Naive thymus-derived CD4-positive, alpha-beta T cell (primary cell): Measurements from ENCODE around the gene HECW1. TPM values are rescaled to one million over a fixed set of nuclear protein-coding genes. Genes with fewer than 3 reads are reported as not detected.
"Not testable (repeated sequence)": the region's sequence is repeated elsewhere in the genome, so short reads cannot be mapped to it uniquely, and the experiment has no call there.

ENCODE experiments used
- ATAC-seq: fragments of 150-1000 bp; cut with Tn5 transposase; 2 replicates; pipeline ENCODE4 v1.10.0; 2021; ENCODE audit warnings: mild to moderate bottlenecking, moderate library complexity
- CTCF ChIA-PET: fragments of 350-600 bp; sonication (Branson Sonifier 250); formaldehyde crosslinking; loops from one replicate; lab custom pipeline; 2021; ENCODE audit warnings: antibody characterized with exemption; lab: Charles Lee
- POLR2A ChIA-PET: fragments of 350-600 bp; sonication (Branson Sonifier 250); formaldehyde crosslinking; loops from one replicate; lab custom pipeline; 2021; ENCODE audit warnings: antibody characterized with exemption, inconsistent platforms; lab: Charles Lee
- DNase-seq, 9 donors: peaks; one replicate each; pipeline versions ENCODE4 v3.0.0 to v3.0.0-alpha.2; 2020 to 2022; ENCODE audit warnings: mixed read lengths in 1 of 9
- H3K27ac ChIP-seq: one replicate; pipeline ENCODE4 v1.7.0; 2013; ENCODE audit warnings: mild to moderate bottlenecking, low read depth, low read length, moderate library complexity
- H3K27me3 ChIP-seq, 2 donors: one replicate each; pipeline ENCODE4 v1.7.0; 2013; ENCODE audit warnings: low read length in 2 of 2, mild to moderate bottlenecking in 2 of 2, moderate library complexity in 2 of 2; ENCODE audit not compliant: control insufficient read depth in 2 of 2, insufficient read depth in 2 of 2
- H3K36me3 ChIP-seq, 3 experiments: 1 replicate in 2 of 3; 2 replicates in 1 of 3; pipeline ENCODE4 v1.7.0; 2013; ENCODE audit warnings: low read length in 3 of 3, mild to moderate bottlenecking in 3 of 3, moderate library complexity in 1 of 3; ENCODE audit not compliant: insufficient read depth in 3 of 3, control insufficient read depth in 2 of 3
- H3K4me1 ChIP-seq, 2 donors: one replicate each; pipeline ENCODE4 v1.7.0; 2013; ENCODE audit warnings: low read length in 2 of 2, mild to moderate bottlenecking in 2 of 2, moderate library complexity in 1 of 2; ENCODE audit not compliant: control insufficient read depth in 2 of 2, insufficient read depth in 2 of 2
- H3K4me3 ChIP-seq: 2 replicates; pipeline ENCODE4 v1.7.0; 2013; ENCODE audit warnings: mild to moderate bottlenecking, low read length
- H3K9me3 ChIP-seq, 3 experiments: 1 replicate in 2 of 3; 2 replicates in 1 of 3; pipeline ENCODE4 v1.7.0; 2013; ENCODE audit warnings: low read length in 3 of 3; ENCODE audit not compliant: control insufficient read depth in 2 of 3
- H3K27ac Mint-ChIP-seq, 9 donors: one replicate each; pipeline ENCODE4 v1.8.0; 2020 to 2022; ENCODE audit warnings: mixed read lengths in 9 of 9, mild to moderate bottlenecking in 8 of 9, moderate library complexity in 5 of 9, inconsistent platforms in 2 of 9
- H3K27me3 Mint-ChIP-seq, 5 donors: one replicate each; pipeline ENCODE4 v1.8.0; 2021 to 2022; ENCODE audit warnings: mixed read lengths in 5 of 5, mild to moderate bottlenecking in 1 of 5
- H3K36me3 Mint-ChIP-seq, 5 donors: one replicate each; pipeline ENCODE4 v1.8.0; 2020 to 2022; ENCODE audit warnings: mixed read lengths in 5 of 5, mild to moderate bottlenecking in 3 of 5, inconsistent platforms in 1 of 5
- H3K4me1 Mint-ChIP-seq, 7 donors: one replicate each; pipeline ENCODE4 v1.8.0; 2020 to 2022; ENCODE audit warnings: mixed read lengths in 7 of 7, mild to moderate bottlenecking in 3 of 7, inconsistent platforms in 1 of 7
- H3K4me3 Mint-ChIP-seq, 10 donors: one replicate each; pipeline ENCODE4 v1.8.0; 2020 to 2022; ENCODE audit warnings: mild to moderate bottlenecking in 10 of 10, mixed read lengths in 10 of 10, moderate library complexity in 6 of 10, inconsistent platforms in 2 of 10
- H3K9me3 Mint-ChIP-seq, 11 donors: one replicate each; pipeline ENCODE4 v1.8.0; 2020 to 2022; ENCODE audit warnings: mixed read lengths in 11 of 11, mild to moderate bottlenecking in 4 of 11, inconsistent platforms in 1 of 11, moderate library complexity in 1 of 11
- intact Hi-C, 2 donors: fragments of 100-400 bp; cut with micrococcal nuclease; formaldehyde crosslinking; loops; one replicate each; pipeline ENCODE4 v1.15.1; 2023
- polyA plus RNA-seq, 2 donors: library from polyadenylated mRNA; unstranded; fragments of 300-500 nt; fragmentation: Illumina TruSeq; gene quantifications; one replicate each; pipeline ENCODE4 v1.2.3, GENCODE V29; 2021
- total RNA-seq, 6 experiments: library from RNA in 5 of 6; stranded (reverse) in 5 of 6; gene quantifications; 1 replicate in 5 of 6; 2 replicates in 1 of 6; pipeline ENCODE4 v1.2.3 and lab custom pipeline; 2021 to 2026

HECW1 gene
- total and polyA plus RNA-seq, 7 experiments from 2014 or later = not detected

GRCh38 chr7:43135129-43135528 is 22.7 kb downstream of the HECW1 start:
- POLR2A ChIA-PET = no interaction called here

GRCh38 chr7:43136064-43136463 is 23.6 kb downstream of the HECW1 start:
- Histone ChIP-seq H3K27me3 (no peaks in the 10 kb centered on the region), H3K9me3 (no peaks in the 10 kb centered on the region), H3K4me3 (no peak overlapping the region), H3K4me1 (no peaks in the 10 kb centered on the region), H3K27ac (no peak overlapping the region), H3K36me3 (no peaks in the 10 kb centered on the region)
- Mint-ChIP-seq H3K9me3 (no peaks in the 10 kb centered on the region), H3K4me1 (no peaks in the 10 kb centered on the region), H3K36me3 (no peaks in the 10 kb centered on the region), H3K27ac (no peak overlapping the region), H3K27me3 (peaks cover 15 to 39% (median 34%) of the 10 kb centered on the region in 5 donors), H3K4me3 (no peak overlapping the region)
- CTCF ChIA-PET = no interaction called here
- no peak for DNase-seq
- ATAC-seq = no peak
- POLR2A ChIA-PET = no interaction called here
- intact Hi-C loops = no loop called here

More at GRCh38 chr7:43135129-43135528, 22.7 kb downstream of the HECW1 start:
- Mint-ChIP-seq H3K27me3 (peaks cover 15 to 33% (median 28%) of the 10 kb centered on the region in 5 donors), H3K36me3 (no peaks in the 10 kb centered on the region), H3K4me1 (no peaks in the 10 kb centered on the region), H3K4me3 (no peak overlapping the region), H3K27ac (no peak overlapping the region), H3K9me3 (no peaks in the 10 kb centered on the region)
- Histone ChIP-seq H3K27ac (no peak overlapping the region), H3K9me3 (no peaks in the 10 kb centered on the region), H3K4me1 (no peaks in the 10 kb centered on the region), H3K36me3 (no peaks in the 10 kb centered on the region), H3K4me3 (no peak overlapping the region), H3K27me3 (no peaks in the 10 kb centered on the region)
- ATAC-seq (no peak), DNase-seq (no peak)
- CTCF ChIA-PET = no interaction called here
- intact Hi-C loops = no loop called here

GRCh38 chr7:43137121-43137744 is 24.8 kb downstream of the HECW1 start:
- POLR2A ChIA-PET, H3K4me3 ChIP-seq, H3K4me3 Mint-ChIP-seq, H3K4me1 Mint-ChIP-seq, H3K36me3 Mint-ChIP-seq, CTCF ChIA-PET, intact Hi-C loops, ATAC-seq, H3K27ac ChIP-seq, H3K27ac Mint-ChIP-seq, H3K36me3 ChIP-seq, DNase-seq, H3K9me3 Mint-ChIP-seq, H3K4me1 ChIP-seq, H3K27me3 ChIP-seq, H3K9me3 ChIP-seq: not testable (repeated sequence)
- H3K27me3 Mint-ChIP-seq = peaks cover 15 to 41% (median 34%) of the 10 kb centered on the region in 5 donors

GRCh38 chr7:43137811-43138210 is 25.4 kb downstream of the HECW1 start:
- Mint-ChIP-seq H3K4me3 (no peak overlapping the region), H3K27me3 (peaks cover 15 to 36% (median 34%) of the 10 kb centered on the region in 5 donors), H3K4me1 (no peaks in the 10 kb centered on the region), H3K36me3 (no peaks in the 10 kb centered on the region), H3K9me3 (no peaks in the 10 kb centered on the region), H3K27ac (no peak overlapping the region)
- CTCF ChIA-PET = no interaction called here
- POLR2A ChIA-PET = no interaction called here
- H3K4me1 ChIP-seq = no peaks in the 10 kb centered on the region
- intact Hi-C loops = no loop called here
- ATAC-seq (no peak), DNase-seq (no peak)
- H3K27me3 ChIP-seq = no peaks in the 10 kb centered on the region
- no peaks in the 10 kb centered on the region for H3K36me3 ChIP-seq
- no peak overlapping the region for H3K27ac ChIP-seq
- no peaks in the 10 kb centered on the region for H3K9me3 ChIP-seq
- H3K4me3 ChIP-seq = no peak overlapping the region

GRCh38 chr7:43138710-43139109 is 26.3 kb downstream of the HECW1 start:
- H3K9me3 Mint-ChIP-seq = no peaks in the 10 kb centered on the region
- H3K4me1 ChIP-seq = no peaks in the 10 kb centered on the region
- H3K27ac Mint-ChIP-seq = no peak overlapping the region
- H3K4me1 Mint-ChIP-seq = no peaks in the 10 kb centered on the region
- no peak overlapping the region for H3K4me3 ChIP-seq
- no peak overlapping the region for H3K4me3 Mint-ChIP-seq
- no peak overlapping the region for H3K27ac ChIP-seq
- CTCF ChIA-PET = no interaction called here
- ATAC-seq (no peak), DNase-seq (no peak)
- H3K36me3 Mint-ChIP-seq = no peaks in the 10 kb centered on the region
- no peaks in the 10 kb centered on the region for H3K9me3 ChIP-seq
- H3K27me3 ChIP-seq = no peaks in the 10 kb centered on the region
- POLR2A ChIA-PET = no interaction called here
- H3K36me3 ChIP-seq = no peaks in the 10 kb centered on the region
- intact Hi-C loops = no loop called here
- peaks cover 15 to 36% (median 34%) of the 10 kb centered on the region in 5 donors for H3K27me3 Mint-ChIP-seq

- Histone ChIP-seq H3K4me3 (no peak overlapping the region), H3K4me1 (no peaks in the 10 kb centered on the region), H3K9me3 (no peaks in the 10 kb centered on the region), H3K27ac (no peak overlapping the region), H3K36me3 (no peaks in the 10 kb centered on the region), H3K27me3 (no peaks in the 10 kb centered on the region)
- ATAC-seq = no peak
- DNase-seq = no peak
- H3K9me3 Mint-ChIP-seq = no peaks in the 10 kb centered on the region
- CTCF ChIA-PET = no interaction called here
- H3K4me3 Mint-ChIP-seq = no peak overlapping the region
- no peaks in the 10 kb centered on the region for H3K4me1 Mint-ChIP-seq
- intact Hi-C loops = no loop called here
- peaks cover 19 to 41% (median 34%) of the 10 kb centered on the region in 5 donors for H3K27me3 Mint-ChIP-seq
- POLR2A ChIA-PET = no interaction called here
- no peaks in the 10 kb centered on the region for H3K36me3 Mint-ChIP-seq
- no peak overlapping the region for H3K27ac Mint-ChIP-seq
Observed at GRCh38 chr7:43139137-43139536, 26.7 kb downstream of the HECW1 start.

- no peaks in the 10 kb centered on the region for H3K36me3 ChIP-seq
- no peak overlapping the region for H3K4me3 ChIP-seq
- no peaks in the 10 kb centered on the region for H3K4me1 ChIP-seq
- DNase-seq (no peak), ATAC-seq (no peak)
- Mint-ChIP-seq H3K27me3 (peaks cover 16 to 49% (median 32%) of the 10 kb centered on the region in 5 donors), H3K4me1 (no peaks in the 10 kb centered on the region), H3K4me3 (no peak overlapping the region), H3K27ac (no peak overlapping the region), H3K36me3 (no peaks in the 10 kb centered on the region), H3K9me3 (no peaks in the 10 kb centered on the region)
- POLR2A ChIA-PET = no interaction called here
- no peaks in the 10 kb centered on the region for H3K9me3 ChIP-seq
- intact Hi-C loops = no loop called here
- CTCF ChIA-PET = no interaction called here
- H3K27ac ChIP-seq = no peak overlapping the region
- H3K27me3 ChIP-seq = no peaks in the 10 kb centered on the region
Observed at GRCh38 chr7:43140186-43140585, 27.7 kb downstream of the HECW1 start.
